ELF-1 (cell line): Measurements from ENCODE around the gene LY6G6C.

Source experiments
- DNase-seq: peaks from one replicate; pipeline ENCODE4 v3.0.0-alpha.2; 2016; ENCODE audit warnings: low read depth, low spot score

Gene LY6G6C

DNA sequence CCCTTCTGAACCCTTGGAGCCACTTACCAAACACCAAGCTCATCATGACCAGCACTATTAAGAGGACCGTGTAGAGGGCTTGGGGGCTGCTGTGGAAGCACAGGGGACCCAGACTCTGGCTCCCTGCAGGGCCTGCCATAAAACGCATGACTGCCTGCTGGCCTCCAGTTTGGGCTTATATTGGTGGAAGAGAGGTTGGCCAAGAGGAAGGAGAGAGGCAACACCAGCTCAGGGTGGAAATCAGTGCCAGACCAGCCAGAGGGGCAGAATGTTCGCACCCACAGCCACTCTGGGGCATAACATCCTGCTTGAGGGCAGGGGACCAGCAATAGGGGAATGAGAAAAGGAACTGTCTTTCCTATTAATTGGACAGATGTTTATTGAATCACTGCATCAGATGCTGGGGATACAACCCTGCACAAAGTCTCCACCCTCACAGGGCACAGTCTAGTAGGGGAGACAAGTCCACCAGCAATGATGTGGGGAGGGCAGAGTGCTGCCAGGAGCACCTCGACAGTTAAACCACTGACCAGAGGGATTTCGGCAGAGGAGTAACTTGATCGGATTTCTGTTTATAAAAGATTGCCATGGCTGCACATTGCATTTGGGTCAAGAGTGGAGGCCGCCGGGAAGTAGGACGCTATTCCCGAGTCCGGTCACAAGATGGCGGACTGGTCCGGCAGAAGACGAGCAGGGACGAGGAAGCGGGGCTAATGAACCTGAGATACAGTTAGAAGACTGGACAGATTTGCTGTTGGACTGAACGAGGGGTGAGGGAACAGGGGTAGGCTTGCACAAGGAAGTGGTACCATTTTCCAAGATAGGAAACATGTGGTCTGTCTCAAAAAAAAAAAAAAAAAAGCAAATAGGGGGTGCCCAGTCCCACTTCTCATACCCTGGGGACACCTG lies 41.1 kb downstream of the LY6G6C start, which contains the start of gene LY6G5C:
TSS of gene LY6G5C (minus strand) at position 842 of the 909 bp plus-strand sequence. CDS start at position 148, 694 bp downstream.
- DNase-seq: peak; percentile 85

DNA sequence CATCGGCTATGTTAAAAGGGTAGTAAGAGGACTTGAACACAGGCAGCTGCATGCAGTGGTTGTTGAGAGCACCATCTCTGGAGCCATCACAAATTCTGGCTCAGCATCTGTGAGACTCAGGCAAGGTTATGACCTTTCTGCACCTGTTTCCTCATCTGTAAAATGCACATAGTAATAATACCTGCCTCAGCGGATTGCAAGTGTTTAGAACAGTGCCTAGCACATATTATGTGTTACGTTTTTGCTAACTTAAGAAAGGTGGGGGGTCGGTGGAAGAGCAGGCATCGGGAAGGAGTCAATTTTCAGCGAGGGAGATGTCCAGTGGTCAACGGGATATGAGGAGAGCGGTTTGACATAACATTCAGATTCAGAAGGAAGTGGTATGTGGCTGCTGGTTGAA lies 43.6 kb downstream of the LY6G6C start:
- no peak for DNase-seq

DNA sequence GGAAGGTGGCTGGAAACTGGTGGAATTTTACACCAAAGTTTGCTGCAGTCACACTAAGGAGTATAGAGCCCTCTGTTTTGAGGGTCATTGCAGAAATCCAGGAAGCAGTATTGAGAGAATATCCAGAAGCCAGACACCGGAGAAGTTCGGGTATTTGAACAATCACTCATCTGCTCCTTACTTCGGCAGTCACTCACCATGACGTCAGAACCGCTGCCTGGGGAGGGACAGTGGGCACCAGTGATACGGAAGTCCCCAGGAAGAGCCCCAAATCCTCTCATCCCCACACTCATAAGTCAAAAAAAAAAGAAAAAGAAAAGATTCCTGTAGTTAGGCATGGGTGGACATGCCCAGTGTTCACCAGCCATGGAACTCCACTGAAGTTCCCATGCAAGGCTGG lies 44.6 kb downstream of the LY6G6C start:
- DNase-seq: no peak

DNA sequence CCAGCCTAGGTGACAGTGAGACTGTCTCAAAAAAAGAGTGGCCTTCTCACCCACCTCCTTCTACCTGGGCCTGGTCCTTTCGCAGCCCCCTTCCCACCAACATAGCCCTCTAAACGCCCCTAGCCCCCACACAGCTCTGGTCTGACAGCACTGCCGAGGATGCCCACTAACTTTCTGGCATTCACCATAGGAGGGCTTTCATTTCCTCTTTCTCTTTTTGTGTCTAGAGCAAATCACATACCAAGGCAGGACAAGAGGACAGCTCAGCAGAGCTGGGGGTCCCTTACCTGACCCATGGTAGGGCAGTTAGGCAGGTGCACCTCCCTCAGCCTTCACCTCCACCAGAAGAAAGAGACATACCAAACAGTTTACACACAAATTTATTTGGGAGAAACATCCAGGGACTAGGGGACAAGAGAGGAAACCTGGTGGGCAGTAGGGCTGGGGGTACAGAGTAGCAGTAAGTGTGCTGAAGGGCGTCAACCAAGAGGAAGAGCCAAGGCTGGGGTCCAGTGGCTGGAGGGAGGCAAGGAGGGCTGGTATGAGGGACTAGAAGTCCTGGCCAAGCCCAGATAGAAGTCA lies 45.1 kb downstream of the LY6G6C start:
- DNase-seq: no peak

DNA sequence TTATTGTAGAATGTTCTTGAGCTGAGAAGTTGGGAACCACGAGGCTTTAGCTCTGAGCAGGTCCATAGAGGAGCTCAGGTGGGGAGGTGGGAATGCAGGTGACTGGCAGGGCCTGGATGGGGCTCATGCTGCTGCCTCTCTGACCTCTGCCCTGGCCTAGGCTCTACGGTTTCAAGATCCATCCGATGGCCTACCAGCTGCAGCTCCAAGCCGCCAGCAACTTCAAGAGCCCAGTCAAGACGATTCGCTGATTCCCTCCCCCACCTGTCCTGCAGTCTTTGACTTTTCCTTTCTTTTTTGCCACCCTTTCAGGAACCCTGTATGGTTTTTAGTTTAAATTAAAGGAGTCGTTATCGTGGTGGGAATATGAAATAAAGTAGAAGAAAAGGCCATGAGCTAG lies 51.9 kb downstream of the LY6G6C start, which contains the start of gene LY6G5B:
TSS of gene LY6G5B (plus strand) at position 301 of the 400 bp plus-strand sequence. CDS start 975 bp downstream, outside the sequence.
- DNase-seq: no peak
